Uterus (tissue), 2 donors: ENCODE measurements around the gene APOL1.

Experiments
- CTCF ChIP-seq, 4 experiments: fragments of 200-600 bp in 2 of 4; fragments of 450-650 bp in 2 of 4; sonication (generic) in 2 of 4; IDR thresholded peaks; one replicate each; pipeline ENCODE4 v1.5.1; 2016 to 2019; ENCODE audit warnings: antibody characterized with exemption in 4 of 4, mild to moderate bottlenecking in 2 of 4, moderate library complexity in 1 of 4
- POLR2A ChIP-seq, 2 donors: fragments of 450-650 bp; IDR thresholded peaks; one replicate each; pipeline ENCODE4 v1.6.1; 2016; ENCODE audit warnings: antibody characterized with exemption in 2 of 2, mild to moderate bottlenecking in 1 of 2, moderate library complexity in 1 of 2

- no peak for TF ChIP-seq CTCF (IDR thresholded peaks at IDR 0.05)
- no peak for TF ChIP-seq POLR2A (IDR thresholded peaks at IDR 0.05)
These were observed 39.3 kb upstream of the APOL1 start for GRCh38 chr22:36213586-36213985.
